HFF-Myc (cell line): ENCODE measurements around the gene ZDBF2.
"Not testable (repeated sequence)": the region's sequence is repeated elsewhere in the genome, so short reads cannot be mapped to it uniquely, and the experiment has no call there.

ENCODE experiments used
- DNase-seq: peaks from one replicate; pipeline ENCODE4 v3.0.0-alpha.2; 2011; ENCODE audit warnings: low read depth; ENCODE audit errors: extremely low read depth
- H3K4me3 ChIP-seq: replicated peaks from 2 replicates; pipeline ENCODE4 v1.5.1; 2011; ENCODE audit warnings: low read depth, mild to moderate bottlenecking, control low read depth, low read length
- CTCF ChIP-seq: IDR thresholded peaks from 2 replicates; pipeline ENCODE4 v1.5.1; 2012; ENCODE audit warnings: mild to moderate bottlenecking, low read depth, low read length, control low read depth; ENCODE audit errors: missing control alignments

Gene ZDBF2

GRCh38 chr2:206343816-206344215 lies 69.4 kb downstream of the ZDBF2 start:
- no peak for TF ChIP-seq CTCF

GRCh38 chr2:206345606-206346005 lies 71.1 kb downstream of the ZDBF2 start:
- no peak for TF ChIP-seq CTCF
- DNase-seq, result no peak
- no peak overlapping the region for H3K4me3 ChIP-seq

More at GRCh38 chr2:206343816-206344215, 69.4 kb downstream of the ZDBF2 start:
- H3K4me3 ChIP-seq, result no peak overlapping the region
- no peak for DNase-seq

GRCh38 chr2:206349375-206349774 lies 74.9 kb downstream of the ZDBF2 start:
- DNase-seq, result no peak
- TF ChIP-seq CTCF, result no peak
- no peak overlapping the region for H3K4me3 ChIP-seq

GRCh38 chr2:206352571-206352970 lies 78.1 kb downstream of the ZDBF2 start:
- TF ChIP-seq CTCF, result no peak
- DNase-seq, result no peak
- H3K4me3 ChIP-seq, result no peak overlapping the region

- DNase-seq, result peak; percentile 3
- no peak for TF ChIP-seq CTCF
- H3K4me3 ChIP-seq, result no peak overlapping the region
Observed at GRCh38 chr2:206353685-206354084, 79.2 kb downstream of the ZDBF2 start.

GRCh38 chr2:206354129-206354528 lies 79.7 kb downstream of the ZDBF2 start:
- TF ChIP-seq CTCF, result no peak
- H3K4me3 ChIP-seq, result no peak overlapping the region
- no peak for DNase-seq

- DNase-seq, H3K4me3 ChIP-seq: not testable (repeated sequence)
Observed at GRCh38 chr2:206356840-206357239, 82.4 kb downstream of the ZDBF2 start.

- H3K4me3 ChIP-seq, DNase-seq: not testable (repeated sequence)
Observed at GRCh38 chr2:206360840-206361239, 86.4 kb downstream of the ZDBF2 start.
